Muscle of leg (tissue), 11 donors: ENCODE data around the gene HACL1. TPM values are rescaled to one million over a fixed set of nuclear protein-coding genes. Genes with fewer than 3 reads are reported as not detected.

ENCODE experiments used
- DNase-seq: peaks from one replicate; pipeline ENCODE4 v3.0.0; 2013
- H3K27ac ChIP-seq: one replicate; pipeline ENCODE4 v1.5.1; 2013; ENCODE audit warnings: mild to moderate bottlenecking, low read length, control low read depth
- H3K27me3 ChIP-seq: one replicate; pipeline ENCODE4 v1.6.1; 2013; ENCODE audit warnings: low read length; ENCODE audit not compliant: control insufficient read depth, insufficient read depth
- H3K36me3 ChIP-seq: one replicate; pipeline ENCODE4 v1.6.1; 2013; ENCODE audit warnings: low read length; ENCODE audit not compliant: control insufficient read depth, insufficient read depth
- H3K4me1 ChIP-seq: one replicate; pipeline ENCODE4 v1.6.1; 2013; ENCODE audit warnings: low read length; ENCODE audit not compliant: control insufficient read depth, insufficient read depth
- H3K4me3 ChIP-seq: one replicate; pipeline ENCODE4 v1.5.1; 2013; ENCODE audit warnings: low read length, control low read depth
- H3K9me3 ChIP-seq: replicated peaks from 2 replicates; pipeline ENCODE4 v1.6.1; 2013; ENCODE audit warnings: low read depth, low read length; ENCODE audit not compliant: control insufficient read depth
- WGBS: methylation state at CpG from one replicate; pipeline ENCODE4 v1.1.5; 2013; ENCODE audit warnings: missing lambda C conversion rate; ENCODE audit not compliant: insufficient coverage; 5-methylcytosine and 5-hydroxymethylcytosine counted together
- polyA plus RNA-seq, 8 donors: library from polyadenylated mRNA; unstranded; fragments of 120-200 nt; gene quantifications; one replicate each; pipeline versions ENCODE4 v1.2.1 to v1.2.3, GENCODE V29; 2013; ENCODE audit warnings: inconsistent platforms in 1 of 8, low replicate concordance in 1 of 8; ENCODE audit not compliant: insufficient read length in 8 of 8, insufficient read depth in 1 of 8
- total RNA-seq: library from RNA; stranded (reverse); fragments of 120-200 nt; gene quantifications from one replicate; pipeline ENCODE4 v1.2.4, GENCODE V29; 2013

HACL1 gene
- total and polyA plus RNA-seq, 9 donors: 6.6 to 11.0 (median 8.4) TPM

- H3K4me1 ChIP-seq: no peaks in the 10 kb centered on the region
- peak; percentile 67 for DNase-seq
- no peaks in the 10 kb centered on the region for H3K27me3 ChIP-seq
- no peaks in the 10 kb centered on the region for H3K9me3 ChIP-seq
- peaks cover 15% of the 10 kb centered on the region for H3K36me3 ChIP-seq
- no peak overlapping the region for H3K27ac ChIP-seq
- WGBS: 0% methylated on average over 1 of the region's 3 CpGs
- no peak overlapping the region for H3K4me3 ChIP-seq
These were observed 43.8 kb downstream of the HACL1 start for GRCh38 chr3:15557511-15557946.

- Histone ChIP-seq H3K9me3 (no peaks in the 10 kb centered on the region), H3K27ac (no peak overlapping the region), H3K36me3 (peaks cover 16% of the 10 kb centered on the region), H3K4me1 (no peaks in the 10 kb centered on the region), H3K4me3 (no peak overlapping the region), H3K27me3 (no peaks in the 10 kb centered on the region)
- no CpG with 5 or more reads among the region's 2 CpGs for WGBS
- peak; percentile 69 for DNase-seq
These were observed 44.9 kb downstream of the HACL1 start for GRCh38 chr3:15556512-15556911.

GRCh38 chr3:15553749-15554148 lies 47.6 kb downstream of the HACL1 start:
- H3K4me1 ChIP-seq: no peaks in the 10 kb centered on the region
- no peak overlapping the region for H3K4me3 ChIP-seq
- no peak for DNase-seq
- H3K9me3 ChIP-seq: no peaks in the 10 kb centered on the region
- H3K36me3 ChIP-seq: peaks cover 13% of the 10 kb centered on the region
- no peaks in the 10 kb centered on the region for H3K27me3 ChIP-seq
- 73% methylated on average over 3 of the region's 3 CpGs for WGBS
- H3K27ac ChIP-seq: no peak overlapping the region

- H3K4me3 ChIP-seq: no peak overlapping the region
- no peaks in the 10 kb centered on the region for H3K27me3 ChIP-seq
- H3K36me3 ChIP-seq: peaks cover 13% of the 10 kb centered on the region
- no peaks in the 10 kb centered on the region for H3K9me3 ChIP-seq
- WGBS: 90% methylated on average over 1 of the region's 1 CpG
- DNase-seq: no peak
- no peaks in the 10 kb centered on the region for H3K4me1 ChIP-seq
- H3K27ac ChIP-seq: no peak overlapping the region
These were observed 49.5 kb downstream of the HACL1 start for GRCh38 chr3:15551902-15552301.

GRCh38 chr3:15549846-15550245 lies 51.5 kb downstream of the HACL1 start:
- DNase-seq: no peak
- Histone ChIP-seq H3K36me3 (peaks cover 7% of the 10 kb centered on the region), H3K4me3 (no peak overlapping the region), H3K4me1 (no peaks in the 10 kb centered on the region), H3K9me3 (no peaks in the 10 kb centered on the region), H3K27ac (no peak overlapping the region), H3K27me3 (no peaks in the 10 kb centered on the region)
- WGBS: 88% methylated on average over 6 of the region's 6 CpGs

- H3K27ac ChIP-seq: no peak overlapping the region
- no peaks in the 10 kb centered on the region for H3K36me3 ChIP-seq
- no peak for DNase-seq
- no peak overlapping the region for H3K4me3 ChIP-seq
- no peaks in the 10 kb centered on the region for H3K27me3 ChIP-seq
- 100% methylated on average over 1 of the region's 5 CpGs for WGBS
- no peaks in the 10 kb centered on the region for H3K4me1 ChIP-seq
- H3K9me3 ChIP-seq: no peaks in the 10 kb centered on the region
These were observed 58.8 kb downstream of the HACL1 start for GRCh38 chr3:15542614-15543013.

GRCh38 chr3:15541371-15541770 lies 60.0 kb downstream of the HACL1 start:
- WGBS: 100% methylated on average over 1 of the region's 4 CpGs
- Histone ChIP-seq H3K27me3 (no peaks in the 10 kb centered on the region), H3K4me3 (no peak overlapping the region), H3K27ac (no peak overlapping the region), H3K4me1 (no peaks in the 10 kb centered on the region), H3K36me3 (no peaks in the 10 kb centered on the region), H3K9me3 (no peaks in the 10 kb centered on the region)
- DNase-seq: no peak

- WGBS: no CpG with 5 or more reads among the region's 1 CpG
- Histone ChIP-seq H3K36me3 (no peaks in the 10 kb centered on the region), H3K4me3 (no peak overlapping the region), H3K4me1 (no peaks in the 10 kb centered on the region), H3K27ac (no peak overlapping the region), H3K9me3 (no peaks in the 10 kb centered on the region), H3K27me3 (no peaks in the 10 kb centered on the region)
- no peak for DNase-seq
These were observed 62.3 kb downstream of the HACL1 start for GRCh38 chr3:15539066-15539465.

- no CpG with 5 or more reads among the region's 2 CpGs for WGBS
- H3K27me3 ChIP-seq: no peaks in the 10 kb centered on the region
- H3K4me1 ChIP-seq: peaks cover 4% of the 10 kb centered on the region
- no peak overlapping the region for H3K27ac ChIP-seq
- H3K4me3 ChIP-seq: no peak overlapping the region
- no peaks in the 10 kb centered on the region for H3K36me3 ChIP-seq
- no peak for DNase-seq
- no peaks in the 10 kb centered on the region for H3K9me3 ChIP-seq
These were observed 63.0 kb downstream of the HACL1 start for GRCh38 chr3:15538345-15538744.

GRCh38 chr3:15536856-15537255 lies 64.5 kb downstream of the HACL1 start:
- Histone ChIP-seq H3K27me3 (no peaks in the 10 kb centered on the region), H3K27ac (no peak overlapping the region), H3K36me3 (no peaks in the 10 kb centered on the region), H3K9me3 (no peaks in the 10 kb centered on the region), H3K4me1 (peaks cover 6% of the 10 kb centered on the region), H3K4me3 (no peak overlapping the region)
- DNase-seq: no peak
- WGBS: no CpG with 5 or more reads among the region's 2 CpGs

GRCh38 chr3:15535732-15536131 lies 65.6 kb downstream of the HACL1 start:
- Histone ChIP-seq H3K9me3 (no peaks in the 10 kb centered on the region), H3K27ac (no peak overlapping the region), H3K4me3 (no peak overlapping the region), H3K4me1 (peaks cover 10% of the 10 kb centered on the region), H3K36me3 (no peaks in the 10 kb centered on the region), H3K27me3 (no peaks in the 10 kb centered on the region)
- no peak for DNase-seq
- no CpG with 5 or more reads among the region's 1 CpG for WGBS
